ENCODE results near the gene C14orf119. TPM values are rescaled to one million over a fixed set of nuclear protein-coding genes. Genes with fewer than 3 reads are reported as not detected.

Gene C14orf119
- total and polyA plus RNA-seq, 10 donors: 28.0 to 47.0 (median 39.0) TPM

- peak overlapping the region in 3 of 8 donors; percentile 41 to 62 (median 59) for H3K27ac ChIP-seq
- WGBS, 5 donors: 56 to 80% (median 62%) methylated on average over 2 to 5 of the region's 5 CpGs
- DNase-seq: peak; percentile 37
- H3K4me1 ChIP-seq: peaks cover 0 to 73% (median 25%) of the 10 kb centered on the region in 6 donors
- no peaks in the 10 kb centered on the region for H3K36me3 ChIP-seq
- no peak overlapping the region for H3K4me3 ChIP-seq
- H3K9me3 ChIP-seq: no peaks in the 10 kb centered on the region
- peaks cover 0 to 30% (median 0%) of the 10 kb centered on the region in 7 donors for H3K27me3 ChIP-seq (replicated peaks in 1 of 7)
- TF ChIP-seq POLR2A (IDR thresholded peaks at IDR 0.05) (no peak), CTCF (IDR thresholded peaks at IDR 0.05 in 8 of 11, conservative IDR thresholded peaks at IDR 0.05 in 3 of 11) (no peak), POLR2AphosphoS5 (IDR thresholded peaks at IDR 0.05) (no peak)
- intact Hi-C loops (cut with DNase I; ENCODE audit: low total_unique reads): no loop called here
Observed at GRCh38 chr14:23114120-23114458, 18.8 kb downstream of the C14orf119 start.

GRCh38 chr14:23114669-23115038 lies 19.3 kb downstream of the C14orf119 start:
- Histone ChIP-seq H3K9me3 (no peaks in the 10 kb centered on the region), H3K4me1 (peaks cover 0 to 78% (median 30%) of the 10 kb centered on the region in 6 donors), H3K36me3 (no peaks in the 10 kb centered on the region), H3K27me3 (replicated peaks in 1 of 7) (peaks cover 0 to 30% (median 0%) of the 10 kb centered on the region in 7 donors), H3K4me3 (no peak overlapping the region), H3K27ac (peak overlapping the region in 3 of 8 donors; percentile 41 to 62 (median 46))
- peak; percentile 58 for DNase-seq
- TF ChIP-seq POLR2A (IDR thresholded peaks at IDR 0.05): no peak
- TF ChIP-seq CTCF (IDR thresholded peaks at IDR 0.05 in 8 of 11, conservative IDR thresholded peaks at IDR 0.05 in 3 of 11): no peak
- no peak for TF ChIP-seq POLR2AphosphoS5 (IDR thresholded peaks at IDR 0.05)
- WGBS, 5 donors: 61 to 73% (median 69%) methylated on average over 4 of the region's 4 CpGs
- intact Hi-C loops (cut with DNase I; ENCODE audit: low total_unique reads): no loop called here

- WGBS, 5 donors: 41 to 79% (median 59%) methylated on average over 10 of the region's 10 CpGs
- Histone ChIP-seq H3K4me1 (peaks cover 0 to 84% (median 36%) of the 10 kb centered on the region in 6 donors), H3K9me3 (no peaks in the 10 kb centered on the region), H3K4me3 (no peak overlapping the region), H3K27me3 (replicated peaks in 1 of 7) (peaks cover 0 to 30% (median 0%) of the 10 kb centered on the region in 7 donors), H3K36me3 (no peaks in the 10 kb centered on the region), H3K27ac (peak overlapping the region in 3 of 8 donors; percentile 41 to 62 (median 46))
- TF ChIP-seq CTCF (IDR thresholded peaks at IDR 0.05 in 8 of 11, conservative IDR thresholded peaks at IDR 0.05 in 3 of 11): no peak
- no peak for TF ChIP-seq POLR2A (IDR thresholded peaks at IDR 0.05)
- TF ChIP-seq POLR2AphosphoS5 (IDR thresholded peaks at IDR 0.05): no peak
- peak; percentile 72 for DNase-seq
- intact Hi-C loops (cut with DNase I; ENCODE audit: low total_unique reads): no loop called here
Observed at GRCh38 chr14:23115039-23115731, 19.9 kb downstream of the C14orf119 start.

GRCh38 chr14:23115918-23116317 lies 20.6 kb downstream of the C14orf119 start:
- Histone ChIP-seq H3K27ac (peak overlapping the region in 3 of 8 donors; percentile 41 to 62 (median 46)), H3K27me3 (replicated peaks in 1 of 7) (peaks cover 0 to 29% (median 0%) of the 10 kb centered on the region in 7 donors), H3K4me3 (no peak overlapping the region), H3K9me3 (no peaks in the 10 kb centered on the region), H3K36me3 (no peaks in the 10 kb centered on the region), H3K4me1 (peaks cover 5 to 90% (median 42%) of the 10 kb centered on the region in 6 donors)
- 73 to 92% (median 85%) methylated on average over 5 of the region's 5 CpGs for WGBS, 5 donors
- no peak for DNase-seq
- intact Hi-C loops (cut with DNase I; ENCODE audit: low total_unique reads): no loop called here
- no peak for TF ChIP-seq POLR2A (IDR thresholded peaks at IDR 0.05)
- TF ChIP-seq CTCF (IDR thresholded peaks at IDR 0.05 in 8 of 11, conservative IDR thresholded peaks at IDR 0.05 in 3 of 11): no peak
- TF ChIP-seq POLR2AphosphoS5 (IDR thresholded peaks at IDR 0.05): no peak
